SK-N-SH treated with all-trans-retinoic acid at 6 μM for 48 hours (cell line): ENCODE results near the gene LOXL3.

Source experiments
- ATAC-seq: fragments of 200-7000 bp; cut with Tn5 transposase; 3 replicates; pipeline ENCODE4 v1.9.1; 2020; ENCODE audit warnings: mild to moderate bottlenecking, moderate library complexity
- ARNTL ChIP-seq: fragments of 450-650 bp; formaldehyde crosslinking; IDR thresholded peaks from 2 replicates; pipeline ENCODE4 v1.5.0; 2020; ENCODE audit warnings: low read depth, mild to moderate bottlenecking, moderate library complexity, borderline replicate concordance
- BACH2 ChIP-seq: fragments of 250-450 bp; sonication (Bioruptor Pico); IDR thresholded peaks from 2 replicates; pipeline ENCODE4 v1.9.0; 2021; ENCODE audit warnings: mild to moderate bottlenecking, borderline replicate concordance
- CREB5 ChIP-seq: fragments of 250-450 bp; sonication (Bioruptor Pico); IDR thresholded peaks from 2 replicates; pipeline ENCODE4 v1.5.1; 2020; ENCODE audit warnings: low read depth, mild to moderate bottlenecking, moderate library complexity
- CSDC2 ChIP-seq: fragments of 250-450 bp; sonication (Bioruptor Pico); IDR thresholded peaks from 2 replicates; pipeline ENCODE4 v1.5.0; 2020; ENCODE audit warnings: mild to moderate bottlenecking, moderate library complexity
- CSRNP3 ChIP-seq: fragments of 250-450 bp; sonication (Bioruptor Pico); IDR thresholded peaks from 2 replicates; pipeline ENCODE4 v1.5.1; 2021; ENCODE audit warnings: mild to moderate bottlenecking, moderate library complexity
- ESRRG ChIP-seq: fragments of 250-450 bp; sonication (Bioruptor Pico); IDR thresholded peaks from 2 replicates; pipeline ENCODE4 v1.6.1; 2021; ENCODE audit warnings: mild to moderate bottlenecking
- ISL1 ChIP-seq: fragments of 250-450 bp; sonication (Bioruptor Pico); IDR thresholded peaks from 2 replicates; pipeline ENCODE4 v2.1.2; 2022; ENCODE audit warnings: mild to moderate bottlenecking, moderate library complexity
- OSR1 ChIP-seq: fragments of 250-450 bp; sonication (Bioruptor Pico); IDR thresholded peaks from 2 replicates; pipeline ENCODE4 v1.8.0; 2022; ENCODE audit warnings: moderate library complexity, mild to moderate bottlenecking, inconsistent platforms
- POU6F1 ChIP-seq: fragments of 250-450 bp; sonication (Bioruptor Pico); IDR thresholded peaks from 2 replicates; pipeline ENCODE4 v1.8.0; 2021; ENCODE audit warnings: low read depth, mild to moderate bottlenecking, moderate library complexity, borderline replicate concordance
- PPARA ChIP-seq: fragments of 250-450 bp; sonication (Bioruptor Pico); IDR thresholded peaks from 2 replicates; pipeline ENCODE4 v1.5.0; 2020; ENCODE audit warnings: mild to moderate bottlenecking, borderline replicate concordance
- TOX ChIP-seq: fragments of 250-450 bp; sonication (Bioruptor Pico); IDR thresholded peaks from 2 replicates; pipeline ENCODE4 v1.8.0; 2021; ENCODE audit warnings: mild to moderate bottlenecking, moderate library complexity, borderline replicate concordance
- TSHZ2 ChIP-seq: fragments of 250-450 bp; sonication (Bioruptor Pico); IDR thresholded peaks from 2 replicates; pipeline ENCODE4 v1.5.0; 2020; ENCODE audit warnings: mild to moderate bottlenecking, moderate library complexity
- ZC3H10 ChIP-seq: fragments of 250-450 bp; sonication (Bioruptor Pico); IDR thresholded peaks from 2 replicates; pipeline ENCODE4 v1.5.1; 2021; ENCODE audit warnings: mild to moderate bottlenecking, moderate library complexity
- ZFP3 ChIP-seq: fragments of 250-450 bp; sonication (Bioruptor Pico); IDR thresholded peaks from 2 replicates; pipeline ENCODE4 v1.5.0; 2020; ENCODE audit warnings: mild to moderate bottlenecking, moderate library complexity
- ZFP30 ChIP-seq: fragments of 450-650 bp; formaldehyde crosslinking; IDR thresholded peaks from 2 replicates; pipeline ENCODE4 v1.5.0; 2022; ENCODE audit warnings: mild to moderate bottlenecking, moderate library complexity
- ZNF565 ChIP-seq: fragments of 450-650 bp; formaldehyde crosslinking; conservative IDR thresholded peaks from 2 replicates; pipeline ENCODE4 v1.5.0; 2020; ENCODE audit warnings: low read depth, mild to moderate bottlenecking, moderate library complexity
- ZNF70 ChIP-seq: fragments of 450-650 bp; formaldehyde crosslinking; IDR thresholded peaks from 2 replicates; pipeline ENCODE4 v1.5.0; 2020; ENCODE audit warnings: mild to moderate bottlenecking, moderate library complexity
- ZNF8 ChIP-seq: fragments of 450-650 bp; formaldehyde crosslinking; IDR thresholded peaks from 2 replicates; pipeline ENCODE4 v1.5.0; 2020; ENCODE audit warnings: mild to moderate bottlenecking, moderate library complexity

LOXL3 gene

GRCh38 chr2:74548285-74548899 lies 5.3 kb downstream of the LOXL3 start:
- TF ChIP-seq ZNF8 (CRISPR knock-in tag) (no peak), ZC3H10 (CRISPR knock-in tag) (no peak)
- TF ChIP-seq, all 23 proteins: peak for 0
- ATAC-seq = no peak

- ATAC-seq = no peak
- TF ChIP-seq POU6F1 (CRISPR knock-in tag) (no peak), TSHZ2 (no peak), CREB5 (no peak), ESRRG (CRISPR knock-in tag) (no peak)
These were observed 7.7 kb downstream of the LOXL3 start for GRCh38 chr2:74546004-74546403.

GRCh38 chr2:74544634-74545033 lies 9.1 kb downstream of the LOXL3 start:
- no peak for ATAC-seq
- TF ChIP-seq OSR1 (CRISPR knock-in tag) (no peak), CSRNP3 (no peak)
- TF ChIP-seq, all 23 proteins: peak for 0

- no peak for ATAC-seq
- no peak for TF ChIP-seq ISL1 (CRISPR knock-in tag)
- TF ChIP-seq ZFP30 = no peak
- no peak for TF ChIP-seq OSR1 (CRISPR knock-in tag)
- no peak for TF ChIP-seq ARNTL (CRISPR knock-in tag)
- no peak for TF ChIP-seq ZNF565 (CRISPR knock-in tag)
These were observed 10.8 kb downstream of the LOXL3 start for GRCh38 chr2:74542978-74543377.

- TF ChIP-seq ZFP3 (no peak), TOX (CRISPR knock-in tag) (no peak), BACH2 (no peak), ESRRG (CRISPR knock-in tag) (no peak), CREB5 (no peak), POU6F1 (CRISPR knock-in tag) (no peak), PPARA (CRISPR knock-in tag) (no peak), ZNF70 (CRISPR knock-in tag) (no peak), CSDC2 (CRISPR knock-in tag) (no peak), ZC3H10 (CRISPR knock-in tag) (no peak)
- TF ChIP-seq, all 23 proteins: peak for 0
- ATAC-seq = no peak
These were observed 13.5 kb downstream of the LOXL3 start for GRCh38 chr2:74540291-74540690.
